Ovary (tissue), 3 donors: ENCODE results near the gene HDDC3.

Experiments
- EP300 ChIP-seq: sonication (generic); formaldehyde crosslinking; IDR thresholded peaks from one replicate; pipeline ENCODE4 v1.6.1; 2017; ENCODE audit warnings: antibody characterized with exemption
- TF ChIP-seq, protein P1 (sequence below), 3 donors: fragments of 450-650 bp in 2 of 3; fragments of 200-600 bp in 1 of 3; IDR thresholded peaks; one replicate each; pipeline versions ENCODE4 v1.5.1 to v1.8.0; 2016 to 2022; ENCODE audit warnings: antibody characterized with exemption in 3 of 3, mild to moderate bottlenecking in 1 of 3
- donor health status: DM: no; HTN: no; CAD: no.

DNA sequence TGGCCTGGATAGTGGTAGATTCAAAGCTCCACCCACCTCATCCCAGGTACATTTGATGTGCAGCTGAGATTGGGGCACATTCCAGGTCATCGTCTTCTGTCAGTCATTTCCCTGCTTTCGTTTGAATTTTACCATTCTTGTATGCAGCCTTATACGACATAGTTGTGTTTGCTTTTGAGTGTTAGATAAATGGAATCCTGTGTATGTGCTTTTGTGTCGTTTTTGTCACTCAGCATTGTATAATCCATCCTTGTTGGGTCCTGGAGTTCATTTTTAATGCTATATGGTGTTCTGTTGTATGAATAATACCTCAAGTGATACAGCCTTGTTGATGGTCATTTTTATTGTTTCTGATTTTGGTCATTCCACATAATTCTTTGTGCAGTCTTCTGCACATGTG is 29.7 kb upstream of the HDDC3 start:
- TF ChIP-seq, protein P1, sequence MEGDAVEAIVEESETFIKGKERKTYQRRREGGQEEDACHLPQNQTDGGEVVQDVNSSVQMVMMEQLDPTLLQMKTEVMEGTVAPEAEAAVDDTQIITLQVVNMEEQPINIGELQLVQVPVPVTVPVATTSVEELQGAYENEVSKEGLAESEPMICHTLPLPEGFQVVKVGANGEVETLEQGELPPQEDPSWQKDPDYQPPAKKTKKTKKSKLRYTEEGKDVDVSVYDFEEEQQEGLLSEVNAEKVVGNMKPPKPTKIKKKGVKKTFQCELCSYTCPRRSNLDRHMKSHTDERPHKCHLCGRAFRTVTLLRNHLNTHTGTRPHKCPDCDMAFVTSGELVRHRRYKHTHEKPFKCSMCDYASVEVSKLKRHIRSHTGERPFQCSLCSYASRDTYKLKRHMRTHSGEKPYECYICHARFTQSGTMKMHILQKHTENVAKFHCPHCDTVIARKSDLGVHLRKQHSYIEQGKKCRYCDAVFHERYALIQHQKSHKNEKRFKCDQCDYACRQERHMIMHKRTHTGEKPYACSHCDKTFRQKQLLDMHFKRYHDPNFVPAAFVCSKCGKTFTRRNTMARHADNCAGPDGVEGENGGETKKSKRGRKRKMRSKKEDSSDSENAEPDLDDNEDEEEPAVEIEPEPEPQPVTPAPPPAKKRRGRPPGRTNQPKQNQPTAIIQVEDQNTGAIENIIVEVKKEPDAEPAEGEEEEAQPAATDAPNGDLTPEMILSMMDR (IDR thresholded peaks at IDR 0.05) = no peak
- no peak for TF ChIP-seq EP300
